OCI-LY7 (cell line): ENCODE data around the gene LDLRAD4. TPM values are rescaled to one million over a fixed set of nuclear protein-coding genes. Genes with fewer than 3 reads are reported as not detected.

ENCODE experiments used
- BruUV-seq: library from RNA; stranded (reverse); fragments of 400-500 nt; replicated peaks from 2 replicates; lab custom pipeline; 2021; lab: Mats Ljungman, UMichigan
- CTCF ChIA-PET: fragments of 300-600 bp; sonication (Branson Sonifier 250); formaldehyde crosslinking; loops from one replicate; lab custom pipeline; 2022; ENCODE audit warnings: antibody characterized with exemption; ENCODE audit not compliant: unreplicated experiment; lab: Charles Lee
- POLR2A ChIA-PET: fragments of 300-600 bp; sonication (Branson Sonifier 250); formaldehyde crosslinking; loops from one replicate; lab custom pipeline; 2022; ENCODE audit warnings: antibody characterized with exemption; lab: Charles Lee
- DNase-seq: peaks from one replicate; pipeline ENCODE4 v3.0.0-alpha.2; 2015; ENCODE audit warnings: low spot score
- H2AFZ ChIP-seq: fragments of 200-600 bp; sonication (generic), shearing (Covaris generic); 2 replicates; pipeline ENCODE4 v1.6.1; 2014; ENCODE audit warnings: mild to moderate bottlenecking, antibody characterized with exemption, low read length, moderate library complexity
- H3K27ac ChIP-seq: fragments of 200-600 bp; sonication (generic); 2 replicates; pipeline ENCODE4 v1.5.1; 2014; ENCODE audit warnings: mixed run types, low read depth, mild to moderate bottlenecking, moderate library complexity, low read length, inconsistent platforms; ENCODE audit not compliant: poor library complexity, severe bottlenecking
- H3K36me3 ChIP-seq: fragments of 200-600 bp; sonication (generic); 2 replicates; pipeline ENCODE4 v1.6.1; 2014; ENCODE audit warnings: mild to moderate bottlenecking, antibody characterized with exemption, low read length, moderate library complexity, mixed read lengths; ENCODE audit not compliant: insufficient read depth
- H3K4me1 ChIP-seq: fragments of 200-600 bp; sonication (generic); 2 replicates; pipeline ENCODE4 v1.5.1; 2014; ENCODE audit warnings: mild to moderate bottlenecking, low read length; ENCODE audit not compliant: insufficient read depth, poor library complexity, severe bottlenecking
- H3K4me2 ChIP-seq: fragments of 200-600 bp; sonication (generic); 2 replicates; pipeline ENCODE4 v1.6.1; 2014; ENCODE audit warnings: mild to moderate bottlenecking, low read length
- H3K4me3 ChIP-seq: fragments of 200-600 bp; sonication (generic); 2 replicates; pipeline ENCODE4 v1.5.1; 2014; ENCODE audit warnings: mild to moderate bottlenecking, low read depth, low read length; ENCODE audit not compliant: poor library complexity, severe bottlenecking
- H3K79me2 ChIP-seq: fragments of 200-600 bp; sonication (generic); 2 replicates; pipeline ENCODE4 v1.6.1; 2016; ENCODE audit warnings: low read depth, mild to moderate bottlenecking, low read length, moderate library complexity, mixed read lengths; ENCODE audit not compliant: insufficient read depth
- H3K9me2 ChIP-seq: fragments of 200-600 bp; sonication (generic); 2 replicates; pipeline ENCODE4 v1.6.1; 2016; ENCODE audit warnings: mild to moderate bottlenecking, low read length, mixed read lengths; ENCODE audit not compliant: insufficient read depth
- H3K9me3 ChIP-seq: fragments of 200-600 bp; sonication (generic); 2 replicates; pipeline ENCODE4 v1.6.1; 2014; ENCODE audit warnings: mild to moderate bottlenecking, mixed run types, low read length, mixed read lengths
- H4K20me1 ChIP-seq: fragments of 200-600 bp; sonication (generic); 2 replicates; pipeline ENCODE4 v1.6.1; 2014; ENCODE audit warnings: mild to moderate bottlenecking, antibody characterized with exemption, low read length, moderate library complexity, mixed read lengths; ENCODE audit not compliant: insufficient read depth
- CTCF ChIP-seq: fragments of 200-600 bp; sonication (generic); conservative IDR thresholded peaks from 2 replicates; pipeline ENCODE4 v1.5.1; 2014; ENCODE audit warnings: mild to moderate bottlenecking, antibody characterized with exemption, low read length, moderate library complexity, mixed read lengths
- EZH2phosphoT487 ChIP-seq: fragments of 200-600 bp; sonication (generic); IDR thresholded peaks from 2 replicates; pipeline ENCODE4 v1.6.1; 2018; ENCODE audit warnings: low read depth, borderline replicate concordance, mild to moderate bottlenecking, mixed run types, antibody characterized with exemption, low read length, moderate library complexity, mixed read lengths
- intact Hi-C: fragments of 100-400 bp; cut with micrococcal nuclease; formaldehyde crosslinking; loops from one replicate; pipeline ENCODE4 v1.10.0; 2022; ENCODE audit not compliant: unreplicated experiment
- total RNA-seq, 2 experiments: library from RNA; depleted of rRNA in 1 of 2; stranded (reverse); fragments of >200 nt in 1 of 2; shearing (Covaris generic) in 1 of 2; gene quantifications; 2 replicates each; pipeline ENCODE4 v1.2.3, GENCODE V29; 2014 to 2022

The LDLRAD4 gene
- total RNA-seq, 2 experiments from 2014 or later = 26.2 to 43.8 TPM

- no TSS peak for BruUV-seq
These were observed 1.0 kb upstream of the LDLRAD4 start for GRCh38 chr18:13217466-13217961.

GRCh38 chr18:13217971-13218367 lies 591 bp upstream of the LDLRAD4 start:
- intact Hi-C loops = loop anchor here (10.0 kb wide), 1 partner anchor 317 kb away; no protein-coding TSS in a partner anchor
- no peaks in the 10 kb centered on the region for H3K9me3 ChIP-seq
- no peak overlapping the region for H2AFZ ChIP-seq
- H3K9me2 ChIP-seq = no peaks in the 10 kb centered on the region
- ChIA-PET CTCF (no interaction called here), POLR2A (no interaction called here)
- no peaks in the 10 kb centered on the region for H3K4me1 ChIP-seq
- no peak overlapping the region for H3K4me2 ChIP-seq
- no peaks in the 10 kb centered on the region for H4K20me1 ChIP-seq
- no TSS peak for BruUV-seq
- TF ChIP-seq EZH2phosphoT487 (no peak), CTCF (no peak)
- H3K79me2 ChIP-seq = no peaks in the 10 kb centered on the region
- DNase-seq = no peak
- H3K4me3 ChIP-seq = no peak overlapping the region
- no peaks in the 10 kb centered on the region for H3K36me3 ChIP-seq
- H3K27ac ChIP-seq = no peak overlapping the region

More at GRCh38 chr18:13217466-13217961, 1.0 kb upstream of the LDLRAD4 start:
- ChIA-PET CTCF (no interaction called here), POLR2A (no interaction called here)
- Histone ChIP-seq H3K4me1 (no peaks in the 10 kb centered on the region), H3K4me2 (peak overlapping the region; percentile 42; the same call in 1 of the 2 replicates), H4K20me1 (no peaks in the 10 kb centered on the region), H3K4me3 (no peak overlapping the region), H3K9me3 (no peaks in the 10 kb centered on the region), H3K36me3 (no peaks in the 10 kb centered on the region), H3K9me2 (no peaks in the 10 kb centered on the region), H3K27ac (no peak overlapping the region), H3K79me2 (no peaks in the 10 kb centered on the region), H2AFZ (no peak overlapping the region)
- no peak for TF ChIP-seq CTCF
- TF ChIP-seq EZH2phosphoT487 = no peak
- intact Hi-C loops = loop anchor here (10.0 kb wide), 1 partner anchor 317 kb away; no protein-coding TSS in a partner anchor
- DNase-seq = no peak

GRCh38 chr18:13218997-13219396 lies 437 bp downstream of the LDLRAD4 start:
- Histone ChIP-seq H3K27ac (no peak overlapping the region), H3K4me3 (no peak overlapping the region), H3K4me2 (no peak overlapping the region), H3K9me3 (no peaks in the 10 kb centered on the region), H3K4me1 (no peaks in the 10 kb centered on the region), H2AFZ (no peak overlapping the region), H4K20me1 (no peaks in the 10 kb centered on the region), H3K79me2 (no peaks in the 10 kb centered on the region), H3K36me3 (no peaks in the 10 kb centered on the region), H3K9me2 (no peaks in the 10 kb centered on the region)
- BruUV-seq = no TSS peak
- TF ChIP-seq CTCF (no peak), EZH2phosphoT487 (no peak)
- ChIA-PET CTCF (interaction anchor here (0.5 kb wide), 1 partner anchor 216 kb away, joined by 3 read pairs; no protein-coding TSS in a partner anchor), POLR2A (no interaction called here)
- no peak for DNase-seq
- intact Hi-C loops = loop anchor here (10.0 kb wide), 1 partner anchor 316 kb away; no protein-coding TSS in a partner anchor
